CD14-positive monocyte (primary cell): ENCODE results near the gene MAFG. TPM values are rescaled to one million over a fixed set of nuclear protein-coding genes. Genes with fewer than 3 reads are reported as not detected.

Source experiments
- DNase-seq, 3 donors: peaks; one replicate each; pipeline ENCODE4 v3.0.0-alpha.2; 2011 to 2022
- H2AFZ ChIP-seq: 2 replicates; pipeline ENCODE4 v1.6.0; 2012; ENCODE audit warnings: mild to moderate bottlenecking, low read depth, low read length, inconsistent platforms; ENCODE audit not compliant: insufficient read depth, poor library complexity, severe bottlenecking
- H3K27ac ChIP-seq, 2 donors: 1 replicate in 1 of 2; 2 replicates in 1 of 2; pipeline ENCODE4 v1.5.1; 2012 to 2013; ENCODE audit warnings: low read length in 2 of 2, control low read depth in 1 of 2, inconsistent platforms in 1 of 2, low read depth in 1 of 2, mild to moderate bottlenecking in 1 of 2
- H3K27me3 ChIP-seq, 2 donors: one replicate each; pipeline versions ENCODE4 v1.6.0 to v1.6.1; 2011 to 2013; ENCODE audit warnings: low read length in 2 of 2; ENCODE audit not compliant: control insufficient read depth in 2 of 2, insufficient read depth in 2 of 2
- H3K36me3 ChIP-seq, 2 donors: replicated peaks in 1 of 2; 1 replicate in 1 of 2; 2 replicates in 1 of 2; pipeline versions ENCODE4 v1.5.1 to v1.6.1; 2012 to 2013; ENCODE audit warnings: low read length in 2 of 2, control low read depth in 1 of 2, inconsistent platforms in 1 of 2, mild to moderate bottlenecking in 1 of 2; ENCODE audit not compliant: insufficient read depth in 2 of 2, control insufficient read depth in 1 of 2
- H3K4me1 ChIP-seq, 2 donors: 1 replicate in 1 of 2; 2 replicates in 1 of 2; pipeline versions ENCODE4 v1.5.1 to v1.6.1; 2012 to 2013; ENCODE audit warnings: low read length in 2 of 2, control low read depth in 1 of 2, inconsistent platforms in 1 of 2, mild to moderate bottlenecking in 1 of 2, moderate library complexity in 1 of 2; ENCODE audit not compliant: insufficient read depth in 2 of 2, control insufficient read depth in 1 of 2
- H3K4me2 ChIP-seq: replicated peaks from 2 replicates; pipeline ENCODE3; 2012; ENCODE audit warnings: low read length, moderate library complexity, mild to moderate bottlenecking; ENCODE audit not compliant: poor library complexity, severe bottlenecking; ENCODE audit errors: extremely low read depth
- H3K4me3 ChIP-seq, 3 experiments: fragments of 200-600 bp in 1 of 3; sonication (generic) in 1 of 3; replicated peaks in 1 of 3; 1 replicate in 2 of 3; 2 replicates in 1 of 3; pipeline ENCODE4 v1.5.1; 2011 to 2013; ENCODE audit warnings: low read length in 3 of 3, mild to moderate bottlenecking in 3 of 3, control low read depth in 2 of 3, low read depth in 2 of 3, inconsistent platforms in 1 of 3, moderate library complexity in 1 of 3
- H3K79me2 ChIP-seq: 2 replicates; pipeline ENCODE4 v1.6.0; 2012; ENCODE audit warnings: mild to moderate bottlenecking, control low read depth, inconsistent platforms, low read length, moderate library complexity; ENCODE audit not compliant: insufficient read depth
- H3K9ac ChIP-seq: 2 replicates; pipeline ENCODE4 v1.6.0; 2017; ENCODE audit warnings: low read length, mild to moderate bottlenecking; ENCODE audit not compliant: insufficient read depth, poor library complexity, severe bottlenecking
- H3K9me3 ChIP-seq, 2 donors: replicated peaks in 1 of 2; 1 replicate in 1 of 2; 2 replicates in 1 of 2; pipeline versions ENCODE4 v1.5.1 to v1.6.1; 2012 to 2013; ENCODE audit warnings: low read length in 2 of 2, control low read depth in 1 of 2; ENCODE audit not compliant: control insufficient read depth in 1 of 2, insufficient read depth in 1 of 2
- H4K20me1 ChIP-seq: 2 replicates; pipeline ENCODE4 v1.6.0; 2012; ENCODE audit warnings: mild to moderate bottlenecking, low read length, control low read depth, moderate library complexity; ENCODE audit not compliant: insufficient read depth
- H3K27ac Mint-ChIP-seq, 7 donors: one replicate each; pipeline ENCODE4 v1.8.0; 2020; ENCODE audit warnings: mild to moderate bottlenecking in 7 of 7, mixed read lengths in 7 of 7, moderate library complexity in 6 of 7, inconsistent platforms in 2 of 7
- H3K27me3 Mint-ChIP-seq, 3 donors: one replicate each; pipeline ENCODE4 v1.8.0; 2021 to 2022; ENCODE audit warnings: low read depth in 3 of 3, mild to moderate bottlenecking in 3 of 3, mixed read lengths in 3 of 3, moderate library complexity in 3 of 3, inconsistent platforms in 1 of 3
- H3K36me3 Mint-ChIP-seq, 2 donors: one replicate each; pipeline ENCODE4 v1.8.0; 2020; ENCODE audit warnings: mixed read lengths in 2 of 2, inconsistent platforms in 1 of 2, mild to moderate bottlenecking in 1 of 2
- H3K4me1 Mint-ChIP-seq: one replicate; pipeline ENCODE4 v1.8.0; 2020; ENCODE audit warnings: mild to moderate bottlenecking, mixed read lengths
- H3K4me3 Mint-ChIP-seq, 2 donors: one replicate each; pipeline ENCODE4 v1.8.0; 2020; ENCODE audit warnings: mild to moderate bottlenecking in 2 of 2, mixed read lengths in 2 of 2, moderate library complexity in 1 of 2
- H3K9me3 Mint-ChIP-seq, 7 donors: one replicate each; pipeline ENCODE4 v1.8.0; 2020 to 2022; ENCODE audit warnings: mixed read lengths in 7 of 7, mild to moderate bottlenecking in 6 of 7, moderate library complexity in 6 of 7, inconsistent platforms in 2 of 7
- WGBS: methylation state at CpG from one replicate; pipeline ENCODE4 v1.1.5; 2013; ENCODE audit warnings: missing lambda C conversion rate; ENCODE audit not compliant: insufficient coverage; 5-methylcytosine and 5-hydroxymethylcytosine counted together
- intact Hi-C, 2 donors: fragments of 100-400 bp; cut with micrococcal nuclease; formaldehyde crosslinking; loops; one replicate each; pipeline versions ENCODE4 v1.15.0 to v1.15.1; 2023
- polyA plus RNA-seq, 3 donors: library from polyadenylated mRNA; depleted of rRNA in 1 of 3; unstranded in 2 of 3; stranded (reverse) in 1 of 3; fragments of 300-500 nt in 2 of 3; fragments of >200 nt in 1 of 3; fragmentation: Illumina TruSeq in 2 of 3; gene quantifications; 1 replicate in 2 of 3; 2 replicates in 1 of 3; pipeline ENCODE4 v1.2.3, GENCODE V29; 2012 to 2021
- TF ChIP-seq, protein P1 (sequence below): fragments of 200-600 bp; IDR thresholded peaks from one replicate; pipeline ENCODE4 v1.8.0; 2022; ENCODE audit warnings: antibody characterized with exemption, mild to moderate bottlenecking

The MAFG gene
- polyA plus RNA-seq, 3 donors, result 7.4 to 66.0 (median 7.6) TPM

DNA sequence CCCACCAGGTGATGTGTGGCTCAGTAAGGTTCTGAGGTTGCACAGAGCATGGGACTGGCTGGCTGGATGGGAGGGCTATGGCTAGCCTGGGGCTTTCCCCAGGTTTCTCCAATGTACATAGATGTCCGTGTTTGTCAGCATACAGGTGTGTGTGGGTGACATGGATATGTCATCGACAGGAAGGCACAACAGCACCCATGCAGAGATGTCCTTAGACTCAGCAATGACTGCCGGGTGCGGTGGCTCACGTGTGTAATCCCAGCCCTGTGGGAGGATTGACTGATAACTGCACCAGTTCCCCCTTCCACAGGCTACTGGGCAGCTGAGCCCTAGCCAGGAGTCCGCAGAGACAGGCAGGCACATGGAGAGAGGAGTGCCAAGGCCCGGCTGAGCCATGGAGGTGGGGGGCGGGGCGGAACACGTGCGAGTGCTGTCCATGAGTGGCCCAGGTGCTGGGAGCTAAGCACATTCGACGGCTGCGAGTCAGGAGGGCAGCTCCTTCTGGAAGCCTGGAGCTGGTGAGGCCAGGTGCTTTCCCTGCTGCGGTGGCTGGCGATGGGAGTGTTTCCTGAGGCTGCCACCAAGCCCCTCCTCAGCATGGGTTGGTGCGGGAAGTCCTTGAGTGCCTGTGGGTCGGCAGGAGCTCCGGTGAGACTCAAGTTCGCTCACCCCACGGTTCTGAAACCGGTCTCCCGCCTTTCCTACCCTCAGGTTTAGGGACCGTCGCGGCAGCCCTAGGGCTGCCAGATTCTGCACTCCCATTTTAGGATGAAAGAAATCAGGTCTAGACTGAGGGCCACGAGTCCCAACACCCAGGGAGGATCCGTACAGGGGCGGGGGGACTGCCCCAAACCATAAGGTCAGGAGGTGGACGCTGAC lies 49.0 kb upstream of the MAFG start:
- H3K4me3 Mint-ChIP-seq, result peak overlapping the region; percentile 95 to 98
- 20% methylated on average over 20 of the region's 30 CpGs for WGBS
- Histone ChIP-seq H2AFZ (peak overlapping the region; percentile 94), H3K4me1 (peaks cover 20 to 24% of the 10 kb centered on the region in 2 donors), H3K27ac (peak overlapping the region; percentile 6 to 90), H3K9me3 (peaks cover 6 to 9% of the 10 kb centered on the region in 2 donors), H4K20me1 (no peaks in the 10 kb centered on the region), H3K4me3 (peak overlapping the region; percentile 55 to 80 (median 75)), H3K4me2 (peak overlapping the region; percentile 92), H3K27me3 (no peaks in the 10 kb centered on the region), H3K36me3 (peaks cover 3 to 9% of the 10 kb centered on the region in 2 donors), H3K79me2 (peaks cover 12% of the 10 kb centered on the region), H3K9ac (peak overlapping the region; percentile 93)
- DNase-seq, result peak in 1 of 3 donors; percentile 30
- TF ChIP-seq, protein P1, sequence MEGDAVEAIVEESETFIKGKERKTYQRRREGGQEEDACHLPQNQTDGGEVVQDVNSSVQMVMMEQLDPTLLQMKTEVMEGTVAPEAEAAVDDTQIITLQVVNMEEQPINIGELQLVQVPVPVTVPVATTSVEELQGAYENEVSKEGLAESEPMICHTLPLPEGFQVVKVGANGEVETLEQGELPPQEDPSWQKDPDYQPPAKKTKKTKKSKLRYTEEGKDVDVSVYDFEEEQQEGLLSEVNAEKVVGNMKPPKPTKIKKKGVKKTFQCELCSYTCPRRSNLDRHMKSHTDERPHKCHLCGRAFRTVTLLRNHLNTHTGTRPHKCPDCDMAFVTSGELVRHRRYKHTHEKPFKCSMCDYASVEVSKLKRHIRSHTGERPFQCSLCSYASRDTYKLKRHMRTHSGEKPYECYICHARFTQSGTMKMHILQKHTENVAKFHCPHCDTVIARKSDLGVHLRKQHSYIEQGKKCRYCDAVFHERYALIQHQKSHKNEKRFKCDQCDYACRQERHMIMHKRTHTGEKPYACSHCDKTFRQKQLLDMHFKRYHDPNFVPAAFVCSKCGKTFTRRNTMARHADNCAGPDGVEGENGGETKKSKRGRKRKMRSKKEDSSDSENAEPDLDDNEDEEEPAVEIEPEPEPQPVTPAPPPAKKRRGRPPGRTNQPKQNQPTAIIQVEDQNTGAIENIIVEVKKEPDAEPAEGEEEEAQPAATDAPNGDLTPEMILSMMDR, result no peak
- peaks cover 9 to 24% of the 10 kb centered on the region in 2 donors for H3K36me3 Mint-ChIP-seq
- peaks cover 34% of the 10 kb centered on the region for H3K4me1 Mint-ChIP-seq
- peaks cover 0 to 16% (median 11%) of the 10 kb centered on the region in 7 donors for H3K9me3 Mint-ChIP-seq
- intact Hi-C loops, result loop anchor here (1.0 to 5.0 kb wide), 3 partner anchors 46 to 49 kb away; partner anchors contain the start of genes LRRC45 (in 2 of the 2), CENPX (in 1 of the 2) and MAFG (in 1 of the 2)
- H3K27me3 Mint-ChIP-seq, result peaks cover 5 to 7% (median 6%) of the 10 kb centered on the region in 3 donors
- peak overlapping the region; percentile 87 to 97 (median 91) for H3K27ac Mint-ChIP-seq

DNA sequence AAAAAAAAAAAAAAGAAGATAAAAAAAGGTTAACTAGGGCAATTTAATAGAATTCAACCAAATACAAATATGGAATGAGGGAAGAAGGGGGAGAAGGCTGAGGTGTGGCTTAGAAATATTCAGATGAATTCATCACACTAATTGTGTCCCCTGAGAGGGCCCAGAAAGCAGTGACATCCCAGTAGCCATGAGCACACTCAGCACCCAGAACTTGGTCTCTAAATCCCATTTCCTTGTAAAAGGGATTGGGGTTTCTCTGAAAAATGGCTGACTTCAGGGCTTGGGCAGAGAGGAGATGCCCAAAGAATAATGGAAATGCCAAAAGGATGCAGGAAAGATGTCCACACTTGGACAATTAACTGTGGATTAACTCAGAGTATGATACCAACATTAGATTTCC lies 45.9 kb upstream of the MAFG start:
- Histone ChIP-seq H3K27me3 (no peaks in the 10 kb centered on the region), H2AFZ (no peak overlapping the region), H3K4me1 (peaks cover 17 to 22% of the 10 kb centered on the region in 2 donors), H3K4me2 (no peak overlapping the region), H3K79me2 (peaks cover 3% of the 10 kb centered on the region), H3K4me3 (no peak overlapping the region), H4K20me1 (no peaks in the 10 kb centered on the region), H3K9ac (no peak overlapping the region), H3K9me3 (peaks cover 6 to 9% of the 10 kb centered on the region in 2 donors), H3K36me3 (no peaks in the 10 kb centered on the region), H3K27ac (no peak overlapping the region)
- H3K27me3 Mint-ChIP-seq, result peaks cover 5 to 8% (median 7%) of the 10 kb centered on the region in 3 donors
- peaks cover 0 to 16% (median 11%) of the 10 kb centered on the region in 7 donors for H3K9me3 Mint-ChIP-seq
- H3K27ac Mint-ChIP-seq, result no peak overlapping the region
- no peak for DNase-seq
- TF ChIP-seq, protein P1, result no peak
- H3K36me3 Mint-ChIP-seq, result no peaks in the 10 kb centered on the region
- intact Hi-C loops, result no loop called here
- peaks cover 20% of the 10 kb centered on the region for H3K4me1 Mint-ChIP-seq
- H3K4me3 Mint-ChIP-seq, result no peak overlapping the region
